SIG-M5 treated with dmso at 0.1 percent for 504 hours (cell line): ENCODE data around the gene MAPKAPK3.

Experiments
- DNase-seq: peaks from one replicate; lab custom pipeline; 2025; ENCODE audit not compliant: unreplicated experiment; lab: John Stamatoyannopoulos, UW

Gene MAPKAPK3

DNA sequence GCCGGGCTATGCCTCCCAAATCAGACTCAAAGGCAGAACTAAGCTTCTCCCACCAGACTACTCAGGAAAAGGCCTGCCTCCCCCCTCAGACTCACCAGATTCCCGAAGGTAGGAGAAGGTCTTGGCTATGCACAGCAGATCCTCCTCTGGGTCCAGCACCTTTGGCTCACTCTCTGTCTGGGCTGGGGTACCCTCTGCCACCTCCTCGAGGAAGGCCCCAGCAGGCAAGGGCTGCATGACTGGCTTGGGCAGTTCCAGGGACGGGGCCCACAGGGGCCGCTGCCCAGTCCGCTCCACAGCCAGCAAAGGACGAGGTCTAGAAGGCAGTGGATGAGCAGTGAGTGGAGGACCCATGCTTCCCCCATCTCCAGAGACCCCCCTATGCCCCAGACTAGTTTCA, 8.7 kb upstream of the MAPKAPK3 start:
- no peak for DNase-seq

DNA sequence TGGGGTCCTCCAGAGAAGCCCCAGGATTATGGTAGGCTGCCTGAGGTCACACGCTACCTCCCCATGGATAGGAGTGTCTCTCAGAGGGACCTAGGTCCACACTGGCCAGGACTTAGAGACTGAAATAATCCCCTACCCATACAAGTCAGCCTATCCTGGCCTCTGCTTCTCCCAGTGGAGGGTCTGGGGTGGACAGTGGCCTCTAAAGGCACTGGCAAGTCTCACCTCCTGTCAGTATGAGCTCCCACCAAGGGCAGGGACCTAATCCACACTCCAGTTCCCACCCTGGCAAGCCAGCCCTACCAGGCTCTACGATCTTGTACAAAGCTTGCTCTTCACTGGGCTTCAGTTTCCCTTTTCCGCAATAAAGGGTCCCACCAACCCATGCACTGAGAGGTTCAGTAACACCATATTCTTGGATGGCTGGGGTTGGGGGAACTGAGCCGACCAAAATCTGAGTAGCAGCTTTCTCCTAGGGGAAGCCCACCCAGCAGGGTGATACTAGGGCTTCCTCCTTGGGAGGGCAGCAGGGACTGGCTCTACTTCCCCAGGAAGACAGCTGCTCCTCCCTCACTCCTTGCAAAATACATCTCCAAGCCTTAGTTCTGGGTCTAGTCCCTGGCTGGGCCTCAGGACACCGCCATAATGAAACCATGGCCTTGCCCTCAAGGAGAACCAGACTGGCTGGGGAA, 7.7 kb upstream of the MAPKAPK3 start:
- peak; percentile 20 for DNase-seq

DNA sequence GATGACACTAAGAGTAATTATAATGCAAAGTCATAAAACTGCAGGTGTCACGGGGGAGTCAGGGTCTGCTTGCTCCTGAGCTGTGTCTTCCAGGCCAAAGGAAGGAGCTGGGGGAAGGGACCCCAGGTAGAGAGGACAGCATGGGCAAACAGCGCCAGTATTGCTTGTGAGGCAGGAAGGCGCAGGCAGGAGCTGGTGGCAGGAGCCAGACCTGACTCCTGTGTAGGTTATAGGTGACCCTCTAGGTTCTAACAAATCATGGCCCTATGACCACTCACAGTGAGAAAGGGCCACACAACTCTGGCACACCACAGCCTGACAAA, 7.2 kb upstream of the MAPKAPK3 start:
- DNase-seq = no peak

DNA sequence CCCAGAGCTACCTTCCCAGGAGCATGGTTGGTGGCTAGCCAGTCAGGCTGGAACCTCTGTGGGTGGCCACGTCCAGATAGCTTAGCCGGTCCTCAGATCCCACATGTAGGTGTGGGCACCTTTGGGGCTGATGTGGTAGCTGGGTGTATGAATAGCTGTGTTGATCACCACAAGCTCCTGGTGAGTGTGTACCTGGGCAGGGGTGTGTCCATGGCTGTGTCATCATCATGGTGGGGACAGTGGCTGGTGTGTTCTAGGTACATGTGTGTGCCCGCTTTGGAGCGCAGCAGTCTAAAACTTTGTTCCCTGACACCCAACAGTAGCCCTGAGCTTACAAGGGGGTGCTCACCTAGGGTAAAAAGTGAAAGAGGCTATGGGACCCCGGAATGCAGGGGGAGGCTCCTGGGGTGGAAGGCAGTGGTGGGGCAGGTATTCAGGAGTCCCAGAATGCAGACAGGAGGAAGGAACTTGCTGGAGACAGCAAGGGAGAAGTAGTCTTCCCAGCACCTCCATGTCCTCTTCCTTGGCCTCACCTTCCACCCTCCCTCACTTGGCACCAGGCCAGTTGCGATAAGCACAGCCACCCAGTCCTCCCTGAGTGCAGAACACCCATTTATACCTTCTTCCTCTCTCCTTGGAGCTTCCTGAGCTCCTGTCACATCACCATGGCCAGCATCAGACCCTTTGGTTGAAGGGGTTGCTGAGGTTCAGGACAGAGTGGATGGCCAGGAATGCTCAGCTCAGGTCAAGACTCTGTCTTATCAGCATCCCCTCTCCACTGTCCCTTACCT, 6.6 kb upstream of the MAPKAPK3 start:
- DNase-seq = no peak

DNA sequence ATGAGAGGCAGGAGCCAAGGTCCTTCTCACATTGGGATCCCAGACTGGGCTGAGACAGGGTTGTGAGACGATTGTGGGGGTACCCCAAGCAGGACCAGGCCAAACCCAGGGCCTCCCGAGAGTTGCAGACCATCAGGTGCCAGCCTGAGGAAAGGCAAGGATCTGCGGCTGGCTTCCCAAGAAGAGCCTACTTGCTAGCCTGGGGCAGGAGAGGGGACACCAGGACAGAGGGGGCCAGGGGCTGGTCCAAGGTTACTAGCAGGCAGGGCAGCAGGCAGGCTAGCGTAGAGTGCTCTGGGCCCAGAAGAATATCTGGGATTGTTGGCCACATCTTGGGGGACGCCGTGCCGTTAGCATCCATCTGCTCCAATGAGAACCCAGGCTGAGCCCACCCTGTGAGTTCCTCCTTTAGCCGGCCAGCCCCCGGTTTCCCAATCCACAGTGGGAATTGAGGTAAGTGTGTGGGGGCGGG, 5.9 kb upstream of the MAPKAPK3 start:
- no peak for DNase-seq

DNA sequence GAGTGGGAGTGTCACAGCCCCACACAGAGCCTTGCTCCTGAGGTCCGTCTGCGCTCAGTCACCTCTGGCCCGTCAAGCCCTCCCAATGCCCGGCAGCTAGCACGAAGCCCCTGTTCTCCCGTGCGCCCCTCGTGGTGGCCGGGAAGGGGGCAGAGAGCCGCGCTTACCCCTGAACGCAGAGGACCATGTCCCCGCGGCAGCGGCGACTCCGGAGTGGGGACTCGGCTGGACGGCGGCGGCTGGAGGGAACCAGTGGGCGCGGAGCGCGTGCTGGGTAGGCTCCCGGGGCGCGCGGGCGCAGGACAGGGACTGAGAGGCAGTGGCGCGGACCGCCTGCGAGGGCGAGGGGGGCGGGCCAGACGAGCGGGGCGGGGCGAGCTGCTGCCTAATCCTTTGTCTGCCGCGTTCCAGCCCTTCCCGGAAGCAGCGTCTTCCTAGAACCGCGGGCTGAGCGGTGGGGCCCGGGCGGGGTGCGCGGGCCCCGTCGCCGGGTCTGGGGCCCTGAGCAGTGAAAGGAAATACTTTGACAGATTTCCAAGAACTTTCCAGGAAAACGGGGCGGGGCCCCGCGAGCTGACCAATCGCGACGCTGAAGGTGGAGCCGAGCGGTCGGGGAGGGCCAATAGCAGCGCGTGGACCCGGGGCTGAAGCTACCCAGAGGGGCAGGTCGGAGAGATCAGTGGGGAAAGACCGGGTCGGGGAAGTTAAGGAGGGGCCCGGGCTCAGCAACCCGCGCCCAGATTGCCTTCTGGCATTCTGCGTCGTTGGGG, 5.3 kb upstream of the MAPKAPK3 start, which contains the start of gene CISH:
Gene CISH, minus strand, starts transcription at position 311 of the 770 bp plus-strand sequence. Its CDS starts 124 bp downstream, at position 187.
- DNase-seq = peak; percentile 96

DNA sequence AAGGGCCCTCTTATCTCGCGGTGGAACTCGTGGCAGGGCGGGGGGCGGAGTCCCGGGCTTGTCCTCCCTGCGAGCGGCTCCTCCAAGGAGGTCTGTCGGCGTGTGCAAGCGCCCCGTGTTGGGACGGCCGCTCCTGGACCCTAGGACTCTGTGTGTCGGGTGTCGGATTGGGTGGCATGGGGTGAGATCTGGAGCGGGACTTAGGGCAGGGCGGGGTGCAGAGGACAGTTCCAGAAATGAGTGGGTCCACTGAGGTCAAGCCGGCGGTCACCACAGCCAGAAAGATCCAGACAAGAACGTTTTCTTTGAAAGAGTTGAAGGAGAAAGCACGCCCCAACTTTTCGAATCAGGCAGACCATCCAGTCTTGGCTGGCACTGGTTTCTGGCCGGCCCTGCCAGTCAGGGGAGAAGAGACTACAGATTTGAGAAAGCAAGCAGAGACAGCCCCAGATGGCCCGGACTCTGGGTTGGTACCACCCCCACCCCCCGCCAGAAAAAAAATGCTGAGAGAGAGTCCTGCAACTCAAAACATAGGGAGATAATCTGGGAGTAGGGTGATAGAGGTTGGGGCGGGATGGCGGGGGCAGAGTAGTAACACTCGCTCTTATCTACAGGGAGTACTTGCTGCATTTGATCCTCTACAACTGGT, 4.6 kb upstream of the MAPKAPK3 start:
- DNase-seq = no peak

DNA sequence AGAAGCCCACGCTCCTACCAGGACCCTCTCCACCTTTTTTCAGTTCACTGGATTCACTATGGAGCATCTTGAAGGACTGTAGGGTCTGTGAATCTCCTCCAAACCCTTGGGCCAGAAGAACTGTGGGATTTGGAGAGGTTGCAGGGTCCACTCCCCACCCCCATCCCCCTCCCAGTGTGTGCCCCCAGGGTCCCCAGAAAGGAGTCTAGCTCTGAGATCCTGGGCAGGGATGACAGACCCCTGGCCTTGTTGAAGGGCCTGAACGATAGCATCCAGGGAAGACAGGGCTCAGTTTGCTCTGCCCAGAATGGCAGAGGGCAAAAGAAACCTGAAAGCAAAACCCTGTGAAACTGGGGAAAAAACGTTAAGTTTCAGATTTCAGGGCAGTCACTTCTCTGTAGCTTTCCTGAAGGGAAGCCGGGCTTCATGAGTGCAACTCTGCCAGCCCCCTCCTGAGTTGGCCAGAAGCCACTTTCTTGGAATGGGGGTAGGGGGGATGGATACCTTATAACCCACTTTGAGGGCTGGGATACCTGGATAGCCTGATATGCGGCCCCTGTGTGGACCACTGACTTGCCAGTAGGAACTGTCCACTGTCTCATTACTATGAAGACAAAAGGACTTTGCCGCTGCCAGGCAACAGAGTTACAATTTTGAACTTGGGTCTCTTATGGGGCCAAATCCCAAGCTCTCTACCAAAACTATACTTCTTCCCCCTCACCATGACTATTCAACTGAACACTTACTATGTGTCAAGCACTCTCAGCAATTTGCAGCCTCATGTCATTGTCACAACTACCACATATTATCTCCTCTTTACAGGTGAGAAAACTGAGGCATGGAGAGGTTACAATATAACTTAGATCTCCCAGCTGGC, 3.7 kb upstream of the MAPKAPK3 start:
- DNase-seq = no peak

DNA sequence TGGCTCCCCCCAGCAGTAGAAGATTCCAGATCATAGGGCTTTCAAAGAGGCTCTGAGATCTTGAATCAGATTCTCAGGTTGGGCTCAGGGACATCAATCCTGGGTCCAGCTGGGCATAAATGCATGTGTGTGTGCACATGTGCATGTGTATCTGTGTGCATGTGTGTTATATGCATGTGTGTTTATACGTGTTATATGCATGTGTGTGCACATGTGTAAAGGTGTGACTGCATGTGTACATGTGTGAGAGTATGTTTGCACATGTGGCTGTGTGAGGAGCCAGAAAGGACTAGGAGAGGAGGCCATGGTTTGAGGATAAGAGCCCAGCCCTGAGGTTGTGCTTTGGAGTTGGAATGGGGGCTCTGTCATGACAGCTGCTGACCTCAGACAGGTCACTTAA, 1.8 kb upstream of the MAPKAPK3 start:
- no peak for DNase-seq

DNA sequence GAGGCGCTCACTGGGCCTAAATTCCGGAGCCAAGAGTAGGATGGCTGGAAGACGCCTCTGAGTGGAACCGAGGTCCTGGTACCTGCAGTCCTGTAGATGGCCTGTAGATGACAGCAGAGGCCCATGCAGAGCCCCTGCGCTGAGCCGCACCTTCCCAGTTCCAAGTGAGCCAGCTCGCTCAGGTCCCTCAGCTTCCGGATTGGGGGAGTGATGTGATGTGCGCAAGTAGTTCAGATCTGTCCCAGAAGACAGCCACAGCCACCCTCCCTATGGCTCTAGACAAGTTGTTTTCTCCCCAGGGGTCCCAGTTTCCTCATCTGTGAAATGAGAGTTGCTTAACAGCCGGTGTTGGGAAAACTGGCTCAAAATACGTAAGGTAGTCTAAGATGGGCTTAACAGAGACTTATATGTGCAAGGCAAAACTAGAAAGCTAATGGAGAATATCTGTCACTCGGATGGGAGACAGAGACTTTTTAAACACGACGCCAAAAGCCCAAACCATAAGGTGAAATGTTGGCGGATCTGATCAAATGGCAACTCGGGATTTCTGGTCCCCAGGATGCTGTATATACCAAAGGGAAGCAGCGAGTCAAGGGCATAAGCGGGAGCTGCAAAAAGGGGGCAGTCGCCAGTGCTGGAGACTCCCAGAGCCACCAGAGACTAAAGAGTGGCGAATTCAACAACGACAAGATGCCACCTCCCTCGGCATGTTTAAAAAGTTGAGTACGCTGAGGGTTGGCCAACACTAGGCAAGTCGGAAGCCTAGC, 765 bp upstream of the MAPKAPK3 start:
- peak; percentile 97 for DNase-seq

DNA sequence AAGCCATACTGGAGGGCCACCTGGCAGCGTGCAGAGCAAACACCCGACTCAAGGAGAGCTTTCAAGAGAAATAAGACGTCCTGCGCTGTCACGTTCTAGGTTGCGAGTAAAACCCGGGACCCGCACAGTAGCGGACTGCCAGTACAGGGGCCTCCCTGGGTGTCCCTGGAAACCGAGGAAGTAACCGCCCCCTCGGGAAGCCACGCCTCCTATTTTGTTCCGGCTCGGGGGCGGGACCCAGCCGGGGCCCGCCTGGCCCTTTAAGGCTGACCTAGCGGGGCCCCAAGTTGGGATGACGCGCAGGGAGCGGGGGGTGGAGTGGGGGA, 218 bp upstream of the MAPKAPK3 start:
- peak; percentile 97 for DNase-seq

DNA sequence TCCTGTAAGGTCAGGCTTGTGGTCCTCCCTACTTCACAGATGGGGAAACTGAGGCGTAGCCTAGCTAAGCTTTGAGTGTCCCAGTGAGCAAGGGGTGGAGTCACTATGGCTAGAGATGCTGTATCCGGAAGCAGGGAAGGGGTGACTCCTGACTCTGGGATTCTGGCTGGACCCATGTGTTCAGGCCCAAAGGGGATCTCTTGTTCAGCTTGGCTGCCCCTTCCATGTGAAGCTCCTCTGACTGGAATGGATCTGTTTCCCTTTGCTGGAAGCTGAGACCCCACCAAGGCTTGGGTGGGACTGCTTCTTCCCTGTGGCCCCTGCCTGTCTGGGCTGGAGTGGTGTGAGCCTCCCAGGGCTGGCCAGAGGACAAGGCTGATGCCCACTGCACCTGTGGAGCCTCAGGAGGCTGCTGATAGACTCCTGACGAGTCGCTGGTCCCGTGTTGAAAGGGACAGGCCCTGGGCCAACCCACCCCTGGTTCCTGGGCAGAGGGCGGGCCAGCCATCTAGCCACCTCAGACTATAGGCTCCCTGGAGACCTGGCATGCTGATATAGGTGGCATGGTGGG, 1.0 kb downstream of the MAPKAPK3 start:
- DNase-seq = no peak

DNA sequence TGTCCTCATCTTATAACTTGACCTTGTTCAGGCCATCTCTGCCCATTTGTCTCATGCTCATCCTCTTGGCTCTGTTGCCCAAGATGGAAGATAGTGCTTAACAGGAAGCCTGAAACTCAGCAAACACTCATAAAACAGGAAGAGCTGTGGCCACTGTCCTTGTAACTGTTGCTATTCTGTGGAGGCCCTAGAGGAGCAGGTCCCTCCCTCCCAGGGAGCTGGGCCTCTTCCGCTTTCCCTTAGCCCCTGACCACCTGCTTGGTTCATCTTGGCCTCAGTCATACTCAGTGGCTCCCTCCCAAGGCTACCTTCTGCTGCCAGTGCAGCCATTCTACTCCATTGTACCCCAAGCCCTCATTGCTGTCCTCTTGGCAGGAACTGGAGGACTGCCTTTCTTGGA, 3.5 kb downstream of the MAPKAPK3 start:
- DNase-seq = peak; percentile 98

DNA sequence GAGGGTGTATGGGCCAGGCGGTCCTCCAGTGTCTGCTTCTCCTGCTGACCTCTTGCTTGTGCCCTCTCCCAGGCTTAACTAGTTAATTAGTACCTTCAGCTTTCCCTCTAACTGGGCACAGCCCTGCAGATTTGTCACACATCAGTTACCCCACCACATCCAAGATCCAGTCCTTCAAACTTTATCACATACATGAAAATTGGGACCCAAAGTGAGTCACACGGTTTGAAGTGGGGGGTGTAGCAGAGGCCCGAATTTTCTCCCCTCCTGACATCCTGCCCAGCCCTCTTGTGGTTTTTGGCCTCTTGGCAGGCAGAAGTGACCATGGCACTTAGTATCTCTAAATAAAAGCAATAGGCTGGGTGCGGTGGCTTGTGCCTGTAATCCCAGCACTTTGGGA, 3.9 kb downstream of the MAPKAPK3 start:
- DNase-seq = peak; percentile 41

DNA sequence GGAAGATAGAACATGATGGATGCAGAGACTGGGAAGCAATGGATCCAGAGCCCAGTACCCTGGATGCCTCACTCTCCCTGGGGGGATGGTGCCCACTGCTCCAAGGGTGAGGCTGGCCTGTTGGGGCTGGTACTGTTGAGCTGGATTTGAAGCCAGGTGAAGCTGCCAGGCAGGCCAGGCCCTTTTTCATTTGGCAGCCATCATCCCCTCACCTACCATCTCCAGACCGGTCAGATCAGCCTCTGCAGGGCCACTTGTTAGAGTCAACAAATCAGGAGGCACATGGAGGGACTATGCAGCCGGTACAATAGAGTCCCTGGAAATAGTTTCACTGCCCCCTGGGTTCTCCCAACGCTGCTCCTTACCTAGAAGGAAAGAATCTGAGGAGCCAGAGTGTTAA, 5.9 kb downstream of the MAPKAPK3 start:
- DNase-seq = no peak

DNA sequence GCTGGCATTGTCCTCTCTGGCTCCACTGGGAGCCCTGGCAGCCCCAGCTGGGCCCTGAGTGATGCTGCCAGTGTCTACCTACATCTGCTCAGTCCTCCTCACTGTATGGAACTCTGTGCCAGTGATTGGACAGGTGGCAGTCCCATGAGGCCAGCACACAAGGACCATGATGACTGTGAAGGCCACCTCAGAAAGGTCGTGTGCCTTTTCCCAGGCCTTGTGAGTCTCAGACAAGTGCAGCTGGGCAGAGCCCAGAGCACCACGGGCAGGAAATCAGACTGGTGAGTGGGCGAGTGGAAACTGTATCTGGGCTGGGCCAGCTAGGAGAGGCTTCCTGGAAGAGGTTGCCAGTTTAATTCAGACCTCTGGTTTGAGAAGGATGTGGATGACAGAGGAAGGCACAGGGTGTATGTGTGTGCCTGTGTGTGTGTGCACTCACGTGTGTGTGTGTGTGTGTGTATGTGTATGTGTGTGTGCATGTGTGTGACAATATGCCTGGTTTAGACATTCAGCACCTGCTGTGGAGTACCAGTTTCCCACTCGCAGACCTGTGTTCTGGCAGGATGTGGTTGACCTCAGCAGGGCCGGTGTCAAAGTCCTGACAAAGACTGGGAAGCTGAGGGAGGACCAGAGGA, 7.0 kb downstream of the MAPKAPK3 start:
- no peak for DNase-seq

DNA sequence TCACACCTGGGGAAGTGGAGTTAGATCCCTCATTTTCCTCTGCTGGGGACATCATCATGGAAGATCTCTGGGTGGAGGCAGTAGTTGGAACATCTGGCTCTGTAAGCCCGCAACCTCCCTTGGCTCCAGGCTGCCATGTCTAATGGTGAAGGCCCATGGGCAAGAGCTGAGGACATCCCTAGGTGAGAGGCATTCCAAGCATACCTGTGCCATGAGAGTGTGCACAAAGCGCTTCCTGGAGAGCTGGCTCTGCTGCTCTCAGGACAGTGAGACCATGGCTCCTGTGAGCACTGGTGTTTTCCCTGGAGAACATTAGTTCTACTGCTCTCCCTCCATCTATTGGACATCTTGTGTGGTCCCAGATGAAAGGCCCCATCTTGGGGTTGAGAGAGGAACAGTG, 7.7 kb downstream of the MAPKAPK3 start:
- no peak for DNase-seq

DNA sequence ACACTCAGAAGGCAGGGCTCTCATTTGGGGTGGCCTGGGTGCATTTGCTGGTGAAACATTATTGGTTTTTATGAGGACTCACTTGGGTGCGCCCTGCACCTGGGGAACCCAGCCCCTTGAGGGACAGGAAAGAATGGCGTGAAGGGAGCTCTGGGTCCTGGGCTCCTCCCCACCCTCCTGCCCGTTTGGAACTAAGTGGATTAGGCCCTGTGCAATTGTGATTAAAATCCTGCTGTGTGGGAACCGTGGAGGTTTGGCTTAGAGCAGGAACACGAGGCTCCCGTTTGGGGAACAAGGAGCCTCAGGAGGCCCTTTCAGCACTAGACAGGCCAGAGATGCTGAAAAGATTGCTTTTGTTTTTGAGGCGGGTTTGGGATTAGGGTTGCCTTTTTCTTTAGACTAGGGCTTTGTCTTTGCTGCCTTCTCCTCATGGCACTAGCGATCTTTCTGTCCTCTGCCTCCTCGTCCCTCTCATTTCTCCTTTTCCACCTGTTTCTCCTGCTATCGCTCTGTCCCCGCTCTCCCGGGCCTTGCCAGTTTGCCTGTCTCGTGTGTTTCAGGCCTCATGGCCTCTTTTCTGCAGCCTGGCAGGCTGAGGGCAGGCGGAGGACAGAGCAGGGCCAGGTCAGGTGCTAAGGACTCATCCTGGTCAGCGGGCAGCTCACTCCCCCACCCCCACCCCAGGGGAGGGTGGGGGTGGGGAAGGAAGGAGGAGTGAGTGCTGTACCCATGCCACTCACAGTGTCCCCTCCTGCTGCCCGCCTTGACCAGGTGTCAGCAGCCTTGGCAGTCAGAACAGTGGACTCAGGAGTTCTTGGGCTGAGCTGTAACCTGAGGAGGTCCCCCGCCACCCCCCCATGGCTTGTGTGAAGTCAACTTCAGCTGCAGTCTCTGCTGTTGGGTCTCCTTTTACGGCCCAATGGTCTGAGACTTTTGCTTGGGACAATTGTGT, 8.6 kb downstream of the MAPKAPK3 start:
- DNase-seq = no peak
